K562 (cell line): Measurements from ENCODE around the gene LRRC3C. TPM values are rescaled to one million over a fixed set of nuclear protein-coding genes. Genes with fewer than 3 reads are reported as not detected.

Experiments
- BRD4 ChIP-seq: fragments of 200-600 bp; sonication (generic); IDR thresholded peaks from 2 replicates; pipeline ENCODE4 v1.6.1; 2017; ENCODE audit warnings: inconsistent platforms
- CBX1 ChIP-seq: sonication (generic); IDR thresholded peaks from 2 replicates; pipeline ENCODE4 v1.6.1; 2016; ENCODE audit warnings: antibody characterized with exemption, low read depth, mild to moderate bottlenecking
- CUX1 ChIP-seq: fragments of 200-800 bp; sonication (Bioruptor generic); IDR thresholded peaks from 2 replicates; pipeline ENCODE4 v1.6.1; 2016; ENCODE audit warnings: missing genetic modification characterization, missing compliant biosample characterization
- DACH1 ChIP-seq: fragments of 450-650 bp; IDR thresholded peaks from 2 replicates; pipeline ENCODE4 v1.6.1; 2018; ENCODE audit not compliant: partially characterized antibody
- ETV6 ChIP-seq, 3 experiments: fragments of 150-350 bp in 1 of 3; sonication (generic) in 1 of 3; formaldehyde crosslinking in 1 of 3; IDR thresholded peaks; 2 replicates each; pipeline versions ENCODE4 v1.6.1 to v1.8.0; 2014 to 2022; ENCODE audit warnings: borderline replicate concordance in 2 of 3, low read depth in 2 of 3, antibody characterized with exemption in 1 of 3, low read length in 1 of 3, mild to moderate bottlenecking in 1 of 3, missing genetic modification reagents in 1 of 3
- FOXJ3 ChIP-seq: sonication (generic); formaldehyde crosslinking; IDR thresholded peaks from 2 replicates; pipeline ENCODE4 v1.4.0; 2020; ENCODE audit warnings: mild to moderate bottlenecking, missing genetic modification reagents
- HBP1 ChIP-seq: fragments of 450-650 bp; formaldehyde crosslinking; IDR thresholded peaks from 2 replicates; pipeline ENCODE4 v1.4.0; 2022; ENCODE audit warnings: missing genetic modification characterization
- MED1 ChIP-seq: sonication (generic); formaldehyde crosslinking; IDR thresholded peaks from 2 replicates; pipeline ENCODE4 v1.8.1; 2023; ENCODE audit warnings: missing genetic modification reagents, borderline replicate concordance
- NR2F6 ChIP-seq: fragments of 450-650 bp; formaldehyde crosslinking; IDR thresholded peaks from 2 replicates; pipeline ENCODE4 v1.4.0; 2020; ENCODE audit warnings: mild to moderate bottlenecking
- NUFIP1 ChIP-seq: fragments of 450-650 bp; IDR thresholded peaks from 2 replicates; pipeline ENCODE4 v1.6.1; 2018; ENCODE audit not compliant: partially characterized antibody
- ZBTB34 ChIP-seq: fragments of 250-450 bp; sonication (Bioruptor Pico); IDR thresholded peaks from 2 replicates; pipeline ENCODE4 v1.8.0; 2021; ENCODE audit warnings: mild to moderate bottlenecking, moderate library complexity
- ZNF311 ChIP-seq: fragments of 250-450 bp; sonication (Bioruptor Pico); IDR thresholded peaks from 2 replicates; pipeline ENCODE4 v1.4.0; 2020; ENCODE audit warnings: mild to moderate bottlenecking, moderate library complexity
- ZNF449 ChIP-seq: fragments of 250-450 bp; sonication (Bioruptor Pico); IDR thresholded peaks from 2 replicates; pipeline ENCODE4 v1.8.0; 2022; ENCODE audit warnings: moderate library complexity, mild to moderate bottlenecking, inconsistent platforms
- ZNF696 ChIP-seq: fragments of 250-450 bp; sonication (Bioruptor Pico); conservative IDR thresholded peaks from 2 replicates; pipeline ENCODE4 v1.4.0; 2020; ENCODE audit warnings: mild to moderate bottlenecking, moderate library complexity
- ZNF778 ChIP-seq: fragments of 450-650 bp; formaldehyde crosslinking; IDR thresholded peaks from 2 replicates; pipeline ENCODE4 v1.4.0; 2020; ENCODE audit warnings: mild to moderate bottlenecking, moderate library complexity
- polyA plus RNA-seq, 8 experiments: library from polyadenylated mRNA; depleted of rRNA in 4 of 8; stranded (reverse) in 5 of 8; unstranded in 3 of 8; fragments of >200 nt; fragmentation: Nextera tagmentation in 2 of 8; fragmentation: Illumina TruSeq in 1 of 8; extraction: Ambion mirVana in 2 of 8; extraction: Trizol in 1 of 8; gene quantifications; 2 replicates each; pipeline versions ENCODE4 v1.2.1 to v1.2.3, GENCODE V29; 2011 to 2014; ENCODE audit warnings: inconsistent platforms in 1 of 8, missing spikeins in 1 of 8
- total RNA-seq, 7 experiments: library from RNA; depleted of rRNA in 6 of 7; stranded (reverse); fragments of >200 nt in 6 of 7; fragmentation: Illumina TruSeq in 2 of 7; extraction: Trizol in 2 of 7; gene quantifications; 2 replicates each; pipeline versions ENCODE4 v1.2.1 to v1.2.3, GENCODE V29; 2011 to 2021; ENCODE audit warnings: low replicate concordance in 1 of 7

Gene LRRC3C
- total and polyA plus RNA-seq, 9 of the 15 experiments (the other 6 are each of a cell fraction or from before 2014, with no cell fraction given): not detected

- TF ChIP-seq CUX1 (CRISPR knock-in tag) (no peak), NUFIP1 (no peak), CBX1 (peak; percentile 78), NR2F6 (0 out of 2 replicates have a peak, but pooled peaks have one; percentile 35), FOXJ3 (CRISPR knock-in tag) (no peak), ZNF778 (CRISPR knock-in tag) (no peak), ZNF311 (no peak), ETV6 (IDR thresholded peaks at IDR 0.05; ENCODE audit: borderline replicate concordance in 1 of 2, low read depth in 2 of 2, low read length in 1 of 2) (no peak), ETV6 (CRISPR knock-in tag; IDR thresholded peaks at IDR 0.05; ENCODE audit: borderline replicate concordance) (peak; percentile 60), MED1 (CRISPR knock-in tag) (no peak), HBP1 (CRISPR knock-in tag) (peak; percentile 47; the same call in 1 of the 2 replicates), BRD4 (peak; percentile 80), ZNF449 (CRISPR knock-in tag) (0 out of 2 replicates have a peak, but pooled peaks have one; percentile 23), ZNF696 (no peak), DACH1 (peak; percentile 49), ZBTB34 (CRISPR knock-in tag) (no peak)
Measured at GRCh38 chr17:39980351-39981206, 53.0 kb downstream of the LRRC3C start, which contains the start of gene PSMD3 (continued).
